Stimulated activated CD8-positive, alpha-beta memory T cell treated with anti-CD3 and anti-CD28 coated beads, Interleukin-4, amount 100 ng/mL, for 24 hours (primary cell): ENCODE data around the gene LENG1.
"Not testable (repeated sequence)": the region's sequence is repeated elsewhere in the genome, so short reads cannot be mapped to it uniquely, and the experiment has no call there.

Source experiments
- DNase-seq: peaks from one replicate; pipeline ENCODE4 v3.0.0-alpha.2; 2020; ENCODE audit warnings: low read depth

LENG1 gene

GRCh38 chr19:54159352-54160181, at the start of gene LENG1:
Gene LENG1 (minus strand): TSS chr19:54159721. CDS start chr19:54159695, 26 bp downstream.
- peak; percentile 97 for DNase-seq

DNA sequence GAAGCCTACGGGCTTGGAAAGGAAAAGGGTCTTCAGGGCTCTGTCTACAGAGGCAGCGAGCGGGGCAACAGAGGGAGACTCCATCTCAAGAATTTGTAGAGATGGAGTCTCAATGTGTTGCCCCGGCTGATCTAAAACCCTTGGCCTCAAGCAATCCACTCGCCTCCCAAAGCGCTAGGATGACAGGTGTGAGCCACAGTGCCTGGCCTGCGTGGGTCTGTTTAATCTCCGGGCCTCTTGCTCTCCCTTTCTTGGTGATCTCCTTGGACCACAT, 49.2 kb upstream of the LENG1 start:
- DNase-seq, result no peak

- DNase-seq, result no peak
These were observed 48.7 kb upstream of the LENG1 start for GRCh38 chr19:54207983-54208783.

DNA sequence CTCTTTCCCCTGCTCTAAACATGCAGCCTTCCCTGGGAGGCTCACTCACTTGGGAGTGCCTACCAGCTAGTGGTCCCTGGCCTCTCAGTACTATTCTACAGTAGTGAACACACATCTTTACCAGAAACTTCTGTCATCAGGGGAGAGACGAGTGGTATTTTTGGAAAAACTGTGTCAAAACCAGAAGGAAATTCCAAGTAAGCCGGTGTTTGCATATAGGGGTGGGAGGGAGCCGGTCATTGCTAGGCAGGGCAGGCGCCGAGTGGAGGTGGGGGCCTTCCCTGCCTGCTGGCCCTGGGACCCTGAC, 48.1 kb upstream of the LENG1 start:
- no peak for DNase-seq

- DNase-seq, result not testable (repeated sequence)
These were observed 47.7 kb upstream of the LENG1 start for GRCh38 chr19:54207193-54207592.

- no peak for DNase-seq
These were observed 47.3 kb upstream of the LENG1 start for GRCh38 chr19:54206831-54207177.

DNA sequence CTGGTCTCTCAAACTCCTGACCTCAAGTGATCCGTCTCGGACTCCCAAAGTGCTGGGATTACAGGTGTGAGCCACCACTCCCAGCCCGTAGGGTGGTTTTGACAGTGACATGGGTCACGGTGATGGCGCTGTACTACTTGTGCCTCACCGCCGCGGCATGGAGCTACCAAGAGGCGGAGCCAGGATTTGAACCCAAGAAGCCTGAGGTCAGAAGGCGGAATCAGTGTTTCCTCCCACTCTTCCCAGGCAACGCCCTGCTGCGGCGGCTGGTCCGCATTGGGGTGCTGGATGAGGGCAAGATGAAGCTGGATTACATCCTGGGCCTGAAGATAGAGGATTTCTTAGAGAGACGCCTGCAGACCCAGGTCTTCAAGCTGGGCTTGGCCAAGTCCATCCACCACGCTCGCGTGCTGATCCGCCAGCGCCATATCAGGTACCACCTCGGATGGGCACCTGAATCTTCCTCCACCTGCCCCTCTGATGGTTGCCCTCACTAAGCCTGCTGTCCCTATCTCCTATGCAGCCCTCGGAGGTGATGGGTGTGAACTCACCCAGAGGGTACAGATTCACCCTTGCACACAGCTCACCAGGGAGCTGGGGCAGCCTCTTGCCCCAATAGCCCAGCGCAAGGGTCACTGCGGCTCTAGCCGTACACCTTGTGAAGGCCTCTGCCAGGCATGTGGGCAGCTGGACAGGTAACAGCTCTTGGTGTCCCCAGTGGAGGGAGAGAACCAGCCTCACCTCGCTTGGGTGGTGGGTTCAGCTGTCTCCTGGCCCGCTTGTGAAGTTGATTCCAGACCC, 46.7 kb upstream of the LENG1 start:
- no peak for DNase-seq

GRCh38 chr19:54204767-54205468, 45.4 kb upstream of the LENG1 start:
- no peak for DNase-seq

DNA sequence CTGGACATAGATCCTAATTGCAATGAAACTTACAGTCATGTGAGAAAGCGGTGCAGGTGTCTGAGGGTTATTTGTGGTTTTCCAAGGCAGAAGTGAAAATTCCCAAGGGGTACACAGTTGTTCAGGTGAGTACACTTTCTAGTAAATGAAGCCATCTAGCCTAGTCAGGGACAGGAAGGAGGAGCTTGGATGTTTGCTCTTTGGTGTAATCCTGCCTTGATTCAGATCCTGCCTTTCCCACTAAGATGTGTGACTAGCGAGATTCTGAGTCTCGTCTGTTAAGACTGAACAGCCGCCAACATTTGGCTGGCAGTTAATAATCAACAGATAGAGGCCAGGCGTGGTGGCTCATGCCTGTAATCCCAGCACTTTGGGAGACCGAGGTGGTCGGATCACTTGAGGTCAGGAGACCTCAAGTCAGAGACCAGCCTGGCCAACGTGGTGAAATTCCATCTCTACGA, 43.7 kb upstream of the LENG1 start:
- no peak for DNase-seq

GRCh38 chr19:54201980-54202379, 42.5 kb upstream of the LENG1 start:
- DNase-seq, result no peak

- no peak for DNase-seq
These were observed 41.7 kb upstream of the LENG1 start for GRCh38 chr19:54201172-54201701.

DNA sequence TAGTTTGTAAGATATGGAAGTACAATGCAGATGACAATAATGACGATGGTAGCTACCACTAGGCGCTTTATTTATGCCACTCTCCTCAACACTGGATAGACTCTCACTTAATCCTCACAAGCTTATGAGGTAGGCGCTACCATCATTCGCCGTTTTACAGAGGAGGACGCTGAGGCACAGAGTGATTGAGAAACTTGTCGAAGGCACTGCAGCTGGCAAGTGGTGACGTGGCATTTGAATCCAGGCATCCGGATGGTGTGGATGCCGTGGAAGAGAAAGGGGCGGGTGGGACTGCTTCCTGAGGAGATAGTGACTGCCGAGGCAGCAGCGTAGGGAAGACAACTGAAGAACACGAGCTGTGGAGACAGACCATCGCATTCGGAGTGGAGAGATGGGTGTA, 39.9 kb upstream of the LENG1 start:
- no peak for DNase-seq

GRCh38 chr19:54197121-54197520, 37.6 kb upstream of the LENG1 start:
- DNase-seq, result no peak

- no peak for DNase-seq
These were observed 37.0 kb upstream of the LENG1 start for GRCh38 chr19:54196536-54196935.

DNA sequence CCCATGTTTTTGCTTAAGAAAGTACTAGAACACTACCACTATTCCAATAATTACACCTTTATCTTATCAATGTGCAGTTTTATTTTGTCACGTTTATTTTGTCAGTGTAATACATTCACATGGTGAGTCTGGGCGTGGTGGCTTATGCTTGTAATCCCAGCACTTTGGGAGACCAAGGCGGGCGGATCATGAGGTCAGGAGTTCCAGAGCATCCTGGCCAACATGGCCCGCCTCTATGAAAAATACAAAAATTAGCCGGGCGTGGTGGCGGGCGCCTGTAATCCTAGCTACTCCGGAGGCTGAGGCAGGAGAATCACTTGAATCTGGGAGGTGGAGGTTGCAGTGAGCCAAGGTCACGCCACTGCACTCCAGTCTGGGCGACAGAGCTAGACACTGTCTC, 34.9 kb upstream of the LENG1 start:
- not testable (repeated sequence) for DNase-seq

GRCh38 chr19:54193011-54193410, 33.5 kb upstream of the LENG1 start:
- DNase-seq, result no peak

GRCh38 chr19:54191811-54192453, 32.4 kb upstream of the LENG1 start:
- DNase-seq, result no peak

DNA sequence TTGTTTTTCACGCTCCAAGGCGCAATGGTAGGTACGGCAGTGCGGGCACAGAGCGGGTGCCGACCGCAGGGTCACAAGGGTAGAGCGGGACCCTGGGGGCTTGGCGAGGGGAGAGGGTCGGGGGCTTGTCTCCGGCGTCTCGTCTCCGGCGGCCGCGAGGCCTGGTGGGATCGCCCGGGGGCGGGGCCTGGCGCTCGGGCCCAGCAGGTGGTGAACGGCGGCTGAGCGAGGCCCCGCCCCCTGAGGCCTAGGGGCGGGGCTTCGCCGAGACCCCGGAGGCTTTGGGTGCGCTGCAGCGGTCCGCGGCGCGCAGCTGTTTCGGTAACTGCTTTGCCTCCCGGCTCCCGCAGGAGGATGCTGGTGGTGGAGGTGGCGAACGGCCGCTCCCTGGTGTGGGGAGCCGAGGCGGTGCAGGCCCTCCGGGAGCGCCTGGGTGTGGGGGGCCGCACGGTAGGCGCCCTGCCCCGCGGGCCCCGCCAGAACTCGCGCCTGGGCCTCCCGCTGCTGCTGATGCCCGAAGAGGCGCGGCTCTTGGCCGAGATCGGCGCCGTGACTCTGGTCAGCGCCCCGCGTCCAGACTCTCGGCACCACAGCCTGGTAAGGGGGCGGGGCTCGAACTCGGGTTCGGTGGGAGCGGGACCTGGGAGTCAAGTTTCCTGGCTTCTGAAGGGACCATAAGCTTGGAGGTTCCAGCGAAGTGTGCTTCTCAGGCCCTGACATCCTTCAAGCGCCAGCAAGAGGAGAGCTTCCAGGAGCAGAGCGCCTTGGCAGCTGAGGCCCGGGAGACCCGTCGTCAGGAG, 31.7 kb upstream of the LENG1 start, which contains the start of gene TSEN34:
Gene TSEN34, plus strand, starts transcription at position 298 of the 800 bp plus-strand sequence. Its CDS starts 57 bp downstream, at position 355.
- peak; percentile 77 for DNase-seq

DNA sequence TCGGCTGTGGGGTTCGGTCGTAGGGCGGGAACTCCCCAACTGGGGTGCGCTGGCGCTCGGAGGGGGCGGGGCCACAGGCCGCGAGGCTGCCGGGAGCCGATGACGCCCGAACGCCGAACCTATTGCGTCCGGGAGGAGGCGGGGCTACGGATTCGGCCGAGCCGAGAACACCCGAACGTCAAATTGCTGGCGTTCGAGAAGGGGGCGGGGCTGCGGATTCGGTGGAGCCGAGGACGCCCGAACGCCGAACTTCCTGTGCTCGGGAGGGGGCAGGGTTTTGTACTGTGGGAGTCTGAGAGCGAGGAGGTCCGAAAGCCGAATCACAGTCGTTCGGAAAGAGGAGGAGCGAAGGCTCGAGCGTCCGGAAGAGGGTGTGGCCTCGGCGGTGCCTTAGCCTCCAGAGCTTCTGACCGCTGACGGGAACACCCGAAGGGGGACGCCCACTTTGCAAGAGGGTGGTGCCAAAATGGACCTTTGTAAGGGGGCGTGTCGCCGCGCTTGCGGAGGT, 31.0 kb upstream of the LENG1 start:
- peak; percentile 100 for DNase-seq
